K562 (cell line): Measurements from ENCODE around the gene GNAT2. TPM values are rescaled to one million over a fixed set of nuclear protein-coding genes. Genes with fewer than 3 reads are reported as not detected.

Experiments used
- ATAC-seq: fragments of 200-7000 bp; cut with Tn5 transposase; 3 replicates; pipeline ENCODE4 v1.9.1; 2020; ENCODE audit warnings: moderate library complexity
- BruUV-seq: library from RNA; stranded (reverse); fragments of 400-500 nt; replicated peaks from 2 replicates; lab custom pipeline; 2021; lab: Mats Ljungman, UMichigan
- CTCF ChIA-PET: fragments of 300-600 bp; formaldehyde crosslinking; extraction: SDS; loops from one replicate; lab custom pipeline; 2021; ENCODE audit warnings: low intra/inter-chr PET ratio; lab: Yijun Ruan, JAX
- POLR2A ChIA-PET: fragments of 300-600, 350-650 bp; sonication (Branson Sonifier 250); formaldehyde crosslinking; extraction: SDS; loops from one replicate; lab custom pipeline; 2021; ENCODE audit warnings: antibody characterized with exemption, inconsistent platforms; lab: Yijun Ruan, JAX
- DNase-seq, 4 experiments: peaks; one replicate each; pipeline versions ENCODE4 v3.0.0 to v3.0.0-alpha.2; 2011 to 2018; ENCODE audit warnings: low spot score in 3 of 4, mixed read lengths in 3 of 4; ENCODE audit errors: extremely low read depth in 1 of 4
- FAIRE-seq: peaks from 2 replicates; lab custom pipeline; 2011; peaks lifted over from hg19 to GRCh38; lab: Jason Lieb, UNC
- H2AFZ ChIP-seq: 2 replicates; pipeline ENCODE4 v1.6.0; 2011; ENCODE audit warnings: low read depth, low read length, control low read depth, inconsistent platforms
- H3K27ac ChIP-seq: fragments of 200-600 bp; 3 replicates; pipeline ENCODE4 v1.8.0; 2011; ENCODE audit warnings: low read depth, mild to moderate bottlenecking, control low read depth, inconsistent platforms, low read length, moderate library complexity, mixed read lengths; ENCODE audit errors: extremely low read depth
- H3K27me3 ChIP-seq, 2 experiments: fragments of 300-600 bp in 1 of 2; 2 replicates in 1 of 2; 3 replicates in 1 of 2; pipeline versions ENCODE4 v1.6.0 to v1.8.0; 2011; ENCODE audit warnings: inconsistent platforms in 2 of 2, low read length in 2 of 2, mild to moderate bottlenecking in 1 of 2, mixed read lengths in 1 of 2, moderate library complexity in 1 of 2; ENCODE audit not compliant: control insufficient read depth in 2 of 2, insufficient read depth in 2 of 2
- H3K36me3 ChIP-seq: fragments of 300-600 bp; 3 replicates; pipeline ENCODE4 v1.8.0; 2011; ENCODE audit warnings: mild to moderate bottlenecking, low read length, inconsistent platforms; ENCODE audit not compliant: control insufficient read depth, insufficient read depth
- H3K4me1 ChIP-seq, 2 experiments: fragments of 200-600 bp in 1 of 2; replicated peaks in 1 of 2; 2 replicates in 1 of 2; 3 replicates in 1 of 2; pipeline versions ENCODE4 v1.5.1 to v1.8.0; 2011; ENCODE audit warnings: inconsistent platforms in 2 of 2, low read length in 2 of 2, mild to moderate bottlenecking in 1 of 2, mixed read lengths in 1 of 2, moderate library complexity in 1 of 2; ENCODE audit not compliant: control insufficient read depth in 2 of 2, insufficient read depth in 2 of 2
- H3K4me2 ChIP-seq: 2 replicates; pipeline ENCODE4 v1.6.1; 2011; ENCODE audit warnings: low read length, control low read depth, inconsistent platforms, mixed read lengths; ENCODE audit not compliant: insufficient read depth
- H3K4me3 ChIP-seq: fragments of 200-600 bp; sonication (generic), shearing (Covaris generic); 2 replicates; pipeline ENCODE4 v1.5.1; 2016; ENCODE audit warnings: control low read depth, inconsistent platforms
- H3K79me2 ChIP-seq: fragments of 200-600 bp; 3 replicates; pipeline ENCODE4 v1.8.0; 2011; ENCODE audit warnings: low read length, inconsistent platforms; ENCODE audit not compliant: control insufficient read depth, insufficient read depth
- H3K9ac ChIP-seq, 2 experiments: 2 replicates each; pipeline versions ENCODE4 v1.6.0 to v1.6.1; 2011; ENCODE audit warnings: low read depth in 2 of 2, low read length in 2 of 2, control low read depth in 1 of 2, inconsistent platforms in 1 of 2, mild to moderate bottlenecking in 1 of 2, mixed read lengths in 1 of 2; ENCODE audit not compliant: insufficient read depth in 1 of 2
- H3K9me1 ChIP-seq: one replicate; pipeline ENCODE4 v1.6.0; 2011; ENCODE audit warnings: inconsistent platforms, mild to moderate bottlenecking, low read length, moderate library complexity; ENCODE audit not compliant: control insufficient read depth, insufficient read depth
- H3K9me3 ChIP-seq: replicated peaks from 2 replicates; pipeline ENCODE4 v1.5.1; 2011; ENCODE audit warnings: low read depth, low read length, inconsistent platforms; ENCODE audit not compliant: control insufficient read depth, insufficient read depth
- H4K20me1 ChIP-seq: replicated peaks from 2 replicates; pipeline ENCODE4 v1.6.1; 2011; ENCODE audit warnings: low read length, inconsistent platforms, mixed read lengths; ENCODE audit not compliant: control insufficient read depth, insufficient read depth
- AFF4 ChIP-seq: sonication (generic); formaldehyde crosslinking; IDR thresholded peaks from 2 replicates; pipeline ENCODE4 v1.8.0; 2023; ENCODE audit warnings: mild to moderate bottlenecking, missing genetic modification reagents
- FOXK1 ChIP-seq: sonication (generic); formaldehyde crosslinking; IDR thresholded peaks from 2 replicates; pipeline ENCODE4 v1.8.0; 2022; ENCODE audit warnings: missing genetic modification reagents, mild to moderate bottlenecking, borderline replicate concordance
- GTF2E2 ChIP-seq: fragments of 200-800 bp; sonication (Bioruptor generic); IDR thresholded peaks from 2 replicates; pipeline ENCODE4 v1.6.1; 2016; ENCODE audit warnings: missing genetic modification characterization, missing compliant biosample characterization
- NRF1 ChIP-seq, 2 experiments: fragments of 450-650 bp; IDR thresholded peaks in 1 of 2; conservative IDR thresholded peaks in 1 of 2; 2 replicates each; pipeline ENCODE4 v1.6.1; 2014; ENCODE audit warnings: mild to moderate bottlenecking in 2 of 2
- PHB ChIP-seq: fragments of 250-450 bp; sonication (Bioruptor Pico); IDR thresholded peaks from 2 replicates; pipeline ENCODE4 v1.5.0; 2021
- RBM14 ChIP-seq: fragments of 200-400 bp; formaldehyde crosslinking; IDR thresholded peaks from 2 replicates; pipeline ENCODE4 v1.6.1; 2018; ENCODE audit warnings: low read depth, mild to moderate bottlenecking, low read length, moderate library complexity, borderline replicate concordance; ENCODE audit not compliant: insufficient read depth
- in situ Hi-C: fragments of 300-500 bp; cut with MboI; formaldehyde crosslinking; loops from 4 replicates; pipeline ENCODE4 v1.15.0; 2018; ENCODE audit warnings: inconsistent platforms, mixed read lengths
- intact Hi-C: fragments of 100-400 bp; cut with micrococcal nuclease; formaldehyde crosslinking; loops from 2 replicates; pipeline ENCODE4 v1.14.2; 2022
- polyA plus RNA-seq, 8 experiments: library from polyadenylated mRNA; depleted of rRNA in 4 of 8; stranded (reverse) in 5 of 8; unstranded in 3 of 8; fragments of >200 nt; fragmentation: Nextera tagmentation in 2 of 8; fragmentation: Illumina TruSeq in 1 of 8; extraction: Ambion mirVana in 2 of 8; extraction: Trizol in 1 of 8; gene quantifications; 2 replicates each; pipeline versions ENCODE4 v1.2.1 to v1.2.3, GENCODE V29; 2011 to 2014; ENCODE audit warnings: inconsistent platforms in 1 of 8, missing spikeins in 1 of 8
- total RNA-seq, 7 experiments: library from RNA; depleted of rRNA in 6 of 7; stranded (reverse); fragments of >200 nt in 6 of 7; fragmentation: Illumina TruSeq in 2 of 7; extraction: Trizol in 2 of 7; gene quantifications; 2 replicates each; pipeline versions ENCODE4 v1.2.1 to v1.2.3, GENCODE V29; 2011 to 2021; ENCODE audit warnings: low replicate concordance in 1 of 7
- TF ChIP-seq, protein P1 (sequence below): fragments of 450-650 bp; IDR thresholded peaks from 2 replicates; pipeline ENCODE4 v1.6.1; 2016
- TF ChIP-seq, protein P2 (sequence below): sonication (generic); IDR thresholded peaks from 2 replicates; pipeline ENCODE4 v1.6.1; 2016

GNAT2 gene
- total and polyA plus RNA-seq, 9 of the 15 experiments (the other 6 are each of a cell fraction or from before 2014, with no cell fraction given) = 0.06 to 0.52 (median 0.24) TPM; not detected in 1

DNA sequence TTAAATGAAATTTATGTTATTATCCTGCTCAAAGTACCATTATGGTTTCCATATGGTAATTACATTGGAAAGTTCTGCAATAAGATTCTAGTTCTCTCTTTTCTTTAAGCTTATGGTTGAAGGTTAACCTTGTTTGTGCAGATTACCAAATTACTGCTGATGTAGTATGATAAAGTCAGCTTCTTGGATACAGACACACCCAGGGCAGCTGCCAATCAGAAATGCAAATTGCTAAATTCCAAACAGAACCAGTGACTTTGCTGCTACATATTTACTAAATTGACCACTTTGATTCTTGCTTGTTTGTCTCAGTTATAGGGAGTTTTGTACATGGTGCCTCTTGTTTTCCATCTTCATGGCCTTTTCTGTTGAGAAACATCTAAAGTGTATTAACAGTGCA lies 26.5 kb downstream of the GNAT2 start:
- POLR2A ChIA-PET = interaction anchor here (1.4 kb wide), 1 partner anchor 9 kb away, joined by 3 read pairs; no protein-coding TSS in a partner anchor
- intact Hi-C loops = no loop called here
- no peaks in the 10 kb centered on the region for H4K20me1 ChIP-seq
- TSS peak; percentile 15 for BruUV-seq
- in situ Hi-C loops = no loop called here
- no peaks in the 10 kb centered on the region for H3K9me3 ChIP-seq
- DNase-seq (no peak), FAIRE-seq (no peak), ATAC-seq (no peak)
- no peaks in the 10 kb centered on the region for H3K9me1 ChIP-seq
- no peaks in the 10 kb centered on the region for H3K4me1 ChIP-seq
- TF ChIP-seq, protein P1, sequence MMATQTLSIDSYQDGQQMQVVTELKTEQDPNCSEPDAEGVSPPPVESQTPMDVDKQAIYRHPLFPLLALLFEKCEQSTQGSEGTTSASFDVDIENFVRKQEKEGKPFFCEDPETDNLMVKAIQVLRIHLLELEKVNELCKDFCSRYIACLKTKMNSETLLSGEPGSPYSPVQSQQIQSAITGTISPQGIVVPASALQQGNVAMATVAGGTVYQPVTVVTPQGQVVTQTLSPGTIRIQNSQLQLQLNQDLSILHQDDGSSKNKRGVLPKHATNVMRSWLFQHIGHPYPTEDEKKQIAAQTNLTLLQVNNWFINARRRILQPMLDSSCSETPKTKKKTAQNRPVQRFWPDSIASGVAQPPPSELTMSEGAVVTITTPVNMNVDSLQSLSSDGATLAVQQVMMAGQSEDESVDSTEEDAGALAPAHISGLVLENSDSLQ = peak; percentile 79
- TF ChIP-seq AFF4 (CRISPR knock-in tag) = no peak
- TF ChIP-seq, protein P2, sequence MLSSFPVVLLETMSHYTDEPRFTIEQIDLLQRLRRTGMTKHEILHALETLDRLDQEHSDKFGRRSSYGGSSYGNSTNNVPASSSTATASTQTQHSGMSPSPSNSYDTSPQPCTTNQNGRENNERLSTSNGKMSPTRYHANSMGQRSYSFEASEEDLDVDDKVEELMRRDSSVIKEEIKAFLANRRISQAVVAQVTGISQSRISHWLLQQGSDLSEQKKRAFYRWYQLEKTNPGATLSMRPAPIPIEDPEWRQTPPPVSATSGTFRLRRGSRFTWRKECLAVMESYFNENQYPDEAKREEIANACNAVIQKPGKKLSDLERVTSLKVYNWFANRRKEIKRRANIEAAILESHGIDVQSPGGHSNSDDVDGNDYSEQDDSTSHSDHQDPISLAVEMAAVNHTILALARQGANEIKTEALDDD = peak; percentile 44
- no peak for TF ChIP-seq GTF2E2 (tag)
- no peak for TF ChIP-seq NRF1 (conservative IDR thresholded peaks at IDR 0.05 in 1 of 2, IDR thresholded peaks at IDR 0.05 in 1 of 2)
- no peak for TF ChIP-seq PHB (CRISPR knock-in tag)
- TF ChIP-seq FOXK1 = no peak
- no peak for TF ChIP-seq RBM14
- CTCF ChIA-PET = no interaction called here
- H3K27me3 ChIP-seq = no peaks in the 10 kb centered on the region
- no peak overlapping the region for H3K9ac ChIP-seq
- H3K4me3 ChIP-seq = no peak overlapping the region
- peaks cover 68% of the 10 kb centered on the region for H3K36me3 ChIP-seq
- H3K4me2 ChIP-seq = no peak overlapping the region
- no peaks in the 10 kb centered on the region for H3K79me2 ChIP-seq
- no peak overlapping the region for H3K27ac ChIP-seq
- H2AFZ ChIP-seq = no peak overlapping the region
